SU-DHL-6 (cell line): ENCODE results near the gene SPOCK1.

Experiments
- EZH2phosphoT487 ChIP-seq: fragments of 200-600 bp; sonication (generic), shearing (Covaris generic); conservative IDR thresholded peaks from 2 replicates; pipeline ENCODE4 v1.6.1; 2018; ENCODE audit warnings: mild to moderate bottlenecking, antibody characterized with exemption, low read length, moderate library complexity, mixed read lengths
- TF ChIP-seq, protein P1 (sequence below): fragments of 200-600 bp; sonication (generic); IDR thresholded peaks from one replicate; pipeline ENCODE4 v1.5.1; 2017; ENCODE audit warnings: antibody characterized with exemption, mild to moderate bottlenecking, low read length, moderate library complexity; ENCODE audit not compliant: insufficient read depth, poor library complexity, severe bottlenecking

DNA sequence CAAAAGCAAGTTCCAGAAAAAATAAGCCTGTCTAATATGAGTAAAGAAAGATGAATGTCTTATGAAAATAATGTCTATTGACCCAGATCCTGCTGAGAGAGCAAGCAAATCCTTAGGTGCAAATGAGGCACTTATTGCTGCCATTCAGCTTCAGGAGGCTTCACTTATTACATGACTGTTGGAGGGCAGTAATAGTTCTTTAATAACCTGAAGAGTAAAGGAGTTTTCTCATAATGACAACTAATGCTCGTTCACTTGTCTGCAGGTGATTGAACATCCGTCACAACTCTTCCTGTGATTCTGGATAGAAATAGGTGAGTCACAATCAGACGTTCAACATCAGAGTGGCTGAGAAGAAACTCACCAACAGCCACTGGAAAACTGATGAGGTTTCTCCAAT lies 58.3 kb downstream of the SPOCK1 start:
- TF ChIP-seq, protein P1, sequence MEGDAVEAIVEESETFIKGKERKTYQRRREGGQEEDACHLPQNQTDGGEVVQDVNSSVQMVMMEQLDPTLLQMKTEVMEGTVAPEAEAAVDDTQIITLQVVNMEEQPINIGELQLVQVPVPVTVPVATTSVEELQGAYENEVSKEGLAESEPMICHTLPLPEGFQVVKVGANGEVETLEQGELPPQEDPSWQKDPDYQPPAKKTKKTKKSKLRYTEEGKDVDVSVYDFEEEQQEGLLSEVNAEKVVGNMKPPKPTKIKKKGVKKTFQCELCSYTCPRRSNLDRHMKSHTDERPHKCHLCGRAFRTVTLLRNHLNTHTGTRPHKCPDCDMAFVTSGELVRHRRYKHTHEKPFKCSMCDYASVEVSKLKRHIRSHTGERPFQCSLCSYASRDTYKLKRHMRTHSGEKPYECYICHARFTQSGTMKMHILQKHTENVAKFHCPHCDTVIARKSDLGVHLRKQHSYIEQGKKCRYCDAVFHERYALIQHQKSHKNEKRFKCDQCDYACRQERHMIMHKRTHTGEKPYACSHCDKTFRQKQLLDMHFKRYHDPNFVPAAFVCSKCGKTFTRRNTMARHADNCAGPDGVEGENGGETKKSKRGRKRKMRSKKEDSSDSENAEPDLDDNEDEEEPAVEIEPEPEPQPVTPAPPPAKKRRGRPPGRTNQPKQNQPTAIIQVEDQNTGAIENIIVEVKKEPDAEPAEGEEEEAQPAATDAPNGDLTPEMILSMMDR, result no peak
- no peak for TF ChIP-seq EZH2phosphoT487
